AG04449 (cell line): ENCODE data around the gene GPA33.

Source experiments
- CTCF ChIA-PET: fragments of 350-600 bp; formaldehyde crosslinking; extraction: SDS; loops from one replicate; lab custom pipeline; 2021; ENCODE audit warnings: antibody characterized with exemption; lab: Yijun Ruan, JAX
- POLR2A ChIA-PET: fragments of 400-600, 350-600 bp; formaldehyde crosslinking; extraction: SDS; loops from one replicate; lab custom pipeline; 2020; ENCODE audit warnings: antibody characterized with exemption, inconsistent platforms; lab: Yijun Ruan, JAX
- DNase-seq: peaks from one replicate; pipeline ENCODE4 v3.0.0-alpha.2; 2010; ENCODE audit warnings: low read depth, low spot score
- H3K4me3 ChIP-seq: 2 replicates; pipeline ENCODE4 v1.5.1; 2011; ENCODE audit warnings: low read depth, mild to moderate bottlenecking, control low read depth, low read length
- CTCF ChIP-seq: IDR thresholded peaks from one replicate; pipeline ENCODE4 v1.5.1; 2011; ENCODE audit warnings: mild to moderate bottlenecking, moderate library complexity, low read length, control low read depth, inconsistent platforms; ENCODE audit not compliant: insufficient read depth; ENCODE audit errors: missing control alignments

Gene GPA33

GRCh38 chr1:167086768-167087167, 3.4 kb downstream of the GPA33 start:
- no peak for DNase-seq
- ChIA-PET POLR2A (no interaction called here), CTCF (no interaction called here)
- TF ChIP-seq CTCF: no peak
- no peak overlapping the region for H3K4me3 ChIP-seq

GRCh38 chr1:167086033-167086432, 4.1 kb downstream of the GPA33 start:
- DNase-seq: no peak
- H3K4me3 ChIP-seq: no peak overlapping the region
- CTCF ChIA-PET: no interaction called here
- no peak for TF ChIP-seq CTCF
- POLR2A ChIA-PET: no interaction called here

GRCh38 chr1:167084757-167085156, 5.4 kb downstream of the GPA33 start:
- DNase-seq: no peak
- no peak for TF ChIP-seq CTCF
- ChIA-PET CTCF (interaction anchor here (1.1 kb wide), 2 partner anchors 175 to 356 kb away, joined by 3 read pairs; no protein-coding TSS in a partner anchor), POLR2A (no interaction called here)
- no peak overlapping the region for H3K4me3 ChIP-seq

GRCh38 chr1:167083871-167084270, 6.3 kb downstream of the GPA33 start:
- CTCF ChIA-PET: interaction anchor here (1.1 kb wide), 1 partner anchor 357 kb away, joined by 3 read pairs; no protein-coding TSS in a partner anchor
- H3K4me3 ChIP-seq: no peak overlapping the region
- no peak for DNase-seq
- TF ChIP-seq CTCF: no peak
- POLR2A ChIA-PET: no interaction called here

- no peak for DNase-seq
- ChIA-PET CTCF (no interaction called here), POLR2A (no interaction called here)
- H3K4me3 ChIP-seq: no peak overlapping the region
- no peak for TF ChIP-seq CTCF
These were observed 7.0 kb downstream of the GPA33 start for GRCh38 chr1:167083066-167083665.

- ChIA-PET POLR2A (no interaction called here), CTCF (no interaction called here)
- no peak for DNase-seq
- no peak for TF ChIP-seq CTCF
- no peak overlapping the region for H3K4me3 ChIP-seq
These were observed 7.6 kb downstream of the GPA33 start for GRCh38 chr1:167082511-167083027.
